Gastroesophageal sphincter (tissue), 3 donors: ENCODE data around the gene NOC2L.

Experiments
- EP300 ChIP-seq: sonication (generic); formaldehyde crosslinking; IDR thresholded peaks from one replicate; pipeline ENCODE4 v1.6.1; 2017; ENCODE audit warnings: antibody characterized with exemption, mild to moderate bottlenecking
- POLR2A ChIP-seq, 2 donors: fragments of 450-650 bp; IDR thresholded peaks; one replicate each; pipeline ENCODE4 v1.6.1; 2017; ENCODE audit warnings: antibody characterized with exemption in 2 of 2, mild to moderate bottlenecking in 2 of 2, moderate library complexity in 1 of 2
- POLR2AphosphoS5 ChIP-seq: sonication (generic); formaldehyde crosslinking; IDR thresholded peaks from one replicate; pipeline ENCODE4 v1.6.1; 2017; ENCODE audit warnings: antibody characterized with exemption
- TF ChIP-seq, protein P1 (sequence below), 4 experiments: fragments of 200-600 bp in 2 of 4; fragments of 450-650 bp in 2 of 4; sonication (generic) in 1 of 4; IDR thresholded peaks; one replicate each; pipeline ENCODE4 v1.5.1; 2017 to 2019; ENCODE audit warnings: antibody characterized with exemption in 4 of 4, mild to moderate bottlenecking in 2 of 4, moderate library complexity in 2 of 4

GRCh38 chr1:1004420-1004779 lies 45.3 kb upstream of the NOC2L start:
- TF ChIP-seq POLR2A (IDR thresholded peaks at IDR 0.05) (no peak), EP300 (no peak), POLR2AphosphoS5 (no peak)
- TF ChIP-seq, protein P1, sequence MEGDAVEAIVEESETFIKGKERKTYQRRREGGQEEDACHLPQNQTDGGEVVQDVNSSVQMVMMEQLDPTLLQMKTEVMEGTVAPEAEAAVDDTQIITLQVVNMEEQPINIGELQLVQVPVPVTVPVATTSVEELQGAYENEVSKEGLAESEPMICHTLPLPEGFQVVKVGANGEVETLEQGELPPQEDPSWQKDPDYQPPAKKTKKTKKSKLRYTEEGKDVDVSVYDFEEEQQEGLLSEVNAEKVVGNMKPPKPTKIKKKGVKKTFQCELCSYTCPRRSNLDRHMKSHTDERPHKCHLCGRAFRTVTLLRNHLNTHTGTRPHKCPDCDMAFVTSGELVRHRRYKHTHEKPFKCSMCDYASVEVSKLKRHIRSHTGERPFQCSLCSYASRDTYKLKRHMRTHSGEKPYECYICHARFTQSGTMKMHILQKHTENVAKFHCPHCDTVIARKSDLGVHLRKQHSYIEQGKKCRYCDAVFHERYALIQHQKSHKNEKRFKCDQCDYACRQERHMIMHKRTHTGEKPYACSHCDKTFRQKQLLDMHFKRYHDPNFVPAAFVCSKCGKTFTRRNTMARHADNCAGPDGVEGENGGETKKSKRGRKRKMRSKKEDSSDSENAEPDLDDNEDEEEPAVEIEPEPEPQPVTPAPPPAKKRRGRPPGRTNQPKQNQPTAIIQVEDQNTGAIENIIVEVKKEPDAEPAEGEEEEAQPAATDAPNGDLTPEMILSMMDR (IDR thresholded peaks at IDR 0.05), result no peak
